Epithelial cell of esophagus (primary cell): ENCODE data around the gene ARHGAP30.

Experiments
- DNase-seq: peaks from one replicate; pipeline ENCODE4 v3.0.0; 2010; ENCODE audit warnings: low read depth
- H3K4me3 ChIP-seq: 2 replicates; pipeline ENCODE4 v1.5.1; 2011; ENCODE audit warnings: mild to moderate bottlenecking, low read length, control low read depth
- CTCF ChIP-seq: IDR thresholded peaks from 2 replicates; pipeline ENCODE4 v1.5.1; 2011; ENCODE audit warnings: low read depth, mild to moderate bottlenecking, low read length, control low read depth, inconsistent platforms; ENCODE audit not compliant: insufficient read depth; ENCODE audit errors: missing control alignments

The ARHGAP30 gene

GRCh38 chr1:161077426-161077825, 7.7 kb upstream of the ARHGAP30 start:
- no peak for TF ChIP-seq CTCF
- DNase-seq = no peak

GRCh38 chr1:161076410-161076809, 6.7 kb upstream of the ARHGAP30 start:
- no peak overlapping the region for H3K4me3 ChIP-seq
- DNase-seq = peak; percentile 75
- TF ChIP-seq CTCF = no peak

More at GRCh38 chr1:161077426-161077825, 7.7 kb upstream of the ARHGAP30 start:
- no peak overlapping the region for H3K4me3 ChIP-seq

GRCh38 chr1:161074676-161075368, 5.1 kb upstream of the ARHGAP30 start:
- peak; percentile 99 for DNase-seq
- TF ChIP-seq CTCF = no peak
- peak overlapping the region; percentile 43 for H3K4me3 ChIP-seq

- DNase-seq = peak; percentile 84
- peak overlapping the region; percentile 43 for H3K4me3 ChIP-seq
- peak; percentile 35 for TF ChIP-seq CTCF
Observed at GRCh38 chr1:161073474-161074121, 3.9 kb upstream of the ARHGAP30 start.

- DNase-seq = no peak
- H3K4me3 ChIP-seq = peak overlapping the region; percentile 43
- TF ChIP-seq CTCF = no peak
Observed at GRCh38 chr1:161072751-161073449, 3.2 kb upstream of the ARHGAP30 start.

- H3K4me3 ChIP-seq = no peak overlapping the region
- peak; percentile 47 for TF ChIP-seq CTCF
- peak; percentile 55 for DNase-seq
Observed at GRCh38 chr1:161071886-161072371, 2.2 kb upstream of the ARHGAP30 start.
